ENCODE results near the gene PRPSAP2.
A peak's percentile ranks its signal among the peaks of the same experiment; 100 is the strongest.

The PRPSAP2 gene

GRCh38 chr17:18963126-18964017 is 105.4 kb downstream of the PRPSAP2 start:
- H3K27ac ChIP-seq (replicated peaks; ENCODE audit: low read length) = no peak overlapping the region
- WGBS, 2 donors (ENCODE audit: extremely low coverage in 2 of 2, insufficient read length in 2 of 2, insufficient replicate concordance in 1 of 2) = no CpG with 5 or more reads among the region's 23 CpGs

GRCh38 chr17:18964018-18964351 is 106.1 kb downstream of the PRPSAP2 start:
- H3K9me3 ChIP-seq (replicated peaks in 1 of 2; ENCODE audit: control insufficient read depth in 2 of 2, insufficient read depth in 1 of 2, low read depth in 1 of 2, low read length in 2 of 2) = no peaks in the 10 kb centered on the region
- H2BK12ac ChIP-seq (ENCODE audit: low read length) = peak overlapping the region; percentile 97
- no peak overlapping the region for H2AFZ ChIP-seq (ENCODE audit: low read length)
- H3K4me3 ChIP-seq (ENCODE audit: low read length in 2 of 2) = no peak overlapping the region
- H3K18ac ChIP-seq (ENCODE audit: low read length) = peak overlapping the region; percentile 89
- no peak overlapping the region for H3K23ac ChIP-seq (ENCODE audit: low read depth, low read length, poor library complexity)
- H3K9ac ChIP-seq (ENCODE audit: low read depth, low read length, poor library complexity) = no peak overlapping the region
- DNase-seq (ENCODE audit: low spot score) = no peak
- no CpG with 5 or more reads among the region's 9 CpGs for WGBS, 2 donors (ENCODE audit: extremely low coverage in 2 of 2, insufficient read length in 2 of 2, insufficient replicate concordance in 1 of 2)
- no peak overlapping the region for H4K91ac ChIP-seq (ENCODE audit: low read depth, low read length, poor library complexity)
- H3K4me2 ChIP-seq (ENCODE audit: insufficient read depth, low read length, poor library complexity, severe bottlenecking) = no peak overlapping the region
- H3K4ac ChIP-seq (ENCODE audit: low read length) = peak overlapping the region; percentile 71
- no peak overlapping the region for H3K14ac ChIP-seq (ENCODE audit: low read length)
- peak overlapping the region; percentile 99 for H2AK5ac ChIP-seq (ENCODE audit: low read depth, low read length)
- H2BK5ac ChIP-seq (ENCODE audit: low read length) = peak overlapping the region; percentile 95
- no peaks in the 10 kb centered on the region for H3K36me3 ChIP-seq (replicated peaks in 1 of 2; ENCODE audit: control insufficient read depth in 2 of 2, insufficient read depth in 2 of 2, low read length in 2 of 2)
- H3K27me3 ChIP-seq (ENCODE audit: control insufficient read depth in 3 of 3, insufficient read depth in 3 of 3, low read depth in 1 of 3, low read length in 3 of 3) = no peaks in the 10 kb centered on the region
- H3K27ac ChIP-seq (replicated peaks; ENCODE audit: low read length) = no peak overlapping the region
- peak overlapping the region; percentile 98 for H2BK15ac ChIP-seq (ENCODE audit: low read length)
- no peak overlapping the region for H4K8ac ChIP-seq (ENCODE audit: low read depth, low read length)
- H3K4me1 ChIP-seq (ENCODE audit: control insufficient read depth in 2 of 2, insufficient read depth in 1 of 2, low read depth in 1 of 2, low read length in 2 of 2) = peaks cover 39 to 40% of the 10 kb centered on the region in 2 donors
- peaks cover 3% of the 10 kb centered on the region for H3K79me1 ChIP-seq (ENCODE audit: low read depth, low read length)
- peak overlapping the region; percentile 10 for H2BK120ac ChIP-seq (ENCODE audit: low read depth, low read length)

More at GRCh38 chr17:18963126-18964017, 105.4 kb downstream of the PRPSAP2 start:
- H3K4me1 ChIP-seq (ENCODE audit: control insufficient read depth in 2 of 2, insufficient read depth in 1 of 2, low read depth in 1 of 2, low read length in 2 of 2) = peaks cover 35 to 36% of the 10 kb centered on the region in 2 donors
- no peak for DNase-seq (ENCODE audit: low spot score)
- H4K91ac ChIP-seq (ENCODE audit: low read depth, low read length, poor library complexity) = no peak overlapping the region
- H3K4me2 ChIP-seq (ENCODE audit: insufficient read depth, low read length, poor library complexity, severe bottlenecking) = no peak overlapping the region
- no peaks in the 10 kb centered on the region for H3K9me3 ChIP-seq (replicated peaks in 1 of 2; ENCODE audit: control insufficient read depth in 2 of 2, insufficient read depth in 1 of 2, low read depth in 1 of 2, low read length in 2 of 2)
- H3K36me3 ChIP-seq (replicated peaks in 1 of 2; ENCODE audit: control insufficient read depth in 2 of 2, insufficient read depth in 2 of 2, low read length in 2 of 2) = no peaks in the 10 kb centered on the region
- no peaks in the 10 kb centered on the region for H3K27me3 ChIP-seq (ENCODE audit: control insufficient read depth in 3 of 3, insufficient read depth in 3 of 3, low read depth in 1 of 3, low read length in 3 of 3)
- H3K4ac ChIP-seq (ENCODE audit: low read length) = peak overlapping the region; percentile 1
- H3K79me1 ChIP-seq (ENCODE audit: low read depth, low read length) = no peaks in the 10 kb centered on the region
- H2BK12ac ChIP-seq (ENCODE audit: low read length) = peak overlapping the region; percentile 91
- peak overlapping the region; percentile 89 for H3K18ac ChIP-seq (ENCODE audit: low read length)
- H2AK5ac ChIP-seq (ENCODE audit: low read depth, low read length) = peak overlapping the region; percentile 99
- H3K23ac ChIP-seq (ENCODE audit: low read depth, low read length, poor library complexity) = peak overlapping the region; percentile 50
- H2BK15ac ChIP-seq (ENCODE audit: low read length) = peak overlapping the region; percentile 98
- peak overlapping the region; percentile 10 for H2BK120ac ChIP-seq (ENCODE audit: low read depth, low read length)
- no peak overlapping the region for H2AFZ ChIP-seq (ENCODE audit: low read length)
- peak overlapping the region; percentile 95 for H2BK5ac ChIP-seq (ENCODE audit: low read length)
- H3K14ac ChIP-seq (ENCODE audit: low read length) = peak overlapping the region; percentile 83
- H3K9ac ChIP-seq (ENCODE audit: low read depth, low read length, poor library complexity) = no peak overlapping the region
- no peak overlapping the region for H3K4me3 ChIP-seq (ENCODE audit: low read length in 2 of 2)
- H4K8ac ChIP-seq (ENCODE audit: low read depth, low read length) = no peak overlapping the region

GRCh38 chr17:18964550-18964949 is 106.6 kb downstream of the PRPSAP2 start:
- no CpG with 5 or more reads among the region's 9 CpGs for WGBS, 2 donors (ENCODE audit: extremely low coverage in 2 of 2, insufficient read length in 2 of 2, insufficient replicate concordance in 1 of 2)
- H3K4me1 ChIP-seq (ENCODE audit: control insufficient read depth in 2 of 2, insufficient read depth in 1 of 2, low read depth in 1 of 2, low read length in 2 of 2) = peaks cover 41 to 43% of the 10 kb centered on the region in 2 donors
- no peak overlapping the region for H2BK5ac ChIP-seq (ENCODE audit: low read length)
- H3K79me1 ChIP-seq (ENCODE audit: low read depth, low read length) = peaks cover 3% of the 10 kb centered on the region
- no peak overlapping the region for H3K4me3 ChIP-seq (ENCODE audit: low read length in 2 of 2)
- H2BK120ac ChIP-seq (ENCODE audit: low read depth, low read length) = peak overlapping the region; percentile 10
- no peaks in the 10 kb centered on the region for H3K9me3 ChIP-seq (replicated peaks in 1 of 2; ENCODE audit: control insufficient read depth in 2 of 2, insufficient read depth in 1 of 2, low read depth in 1 of 2, low read length in 2 of 2)
- H4K8ac ChIP-seq (ENCODE audit: low read depth, low read length) = no peak overlapping the region
- no peak overlapping the region for H3K9ac ChIP-seq (ENCODE audit: low read depth, low read length, poor library complexity)
- H3K14ac ChIP-seq (ENCODE audit: low read length) = peak overlapping the region; percentile 47
- no peak overlapping the region for H3K27ac ChIP-seq (replicated peaks; ENCODE audit: low read length)
- no peak overlapping the region for H3K23ac ChIP-seq (ENCODE audit: low read depth, low read length, poor library complexity)
- H2BK15ac ChIP-seq (ENCODE audit: low read length) = peak overlapping the region; percentile 98
- H3K18ac ChIP-seq (ENCODE audit: low read length) = peak overlapping the region; percentile 78
- H3K4ac ChIP-seq (ENCODE audit: low read length) = peak overlapping the region; percentile 71
- H2AFZ ChIP-seq (ENCODE audit: low read length) = no peak overlapping the region
- H2BK12ac ChIP-seq (ENCODE audit: low read length) = peak overlapping the region; percentile 97
- no peaks in the 10 kb centered on the region for H3K36me3 ChIP-seq (replicated peaks in 1 of 2; ENCODE audit: control insufficient read depth in 2 of 2, insufficient read depth in 2 of 2, low read length in 2 of 2)
- H2AK5ac ChIP-seq (ENCODE audit: low read depth, low read length) = peak overlapping the region; percentile 99
- H3K4me2 ChIP-seq (ENCODE audit: insufficient read depth, low read length, poor library complexity, severe bottlenecking) = no peak overlapping the region
- H3K27me3 ChIP-seq (ENCODE audit: control insufficient read depth in 3 of 3, insufficient read depth in 3 of 3, low read depth in 1 of 3, low read length in 3 of 3) = no peaks in the 10 kb centered on the region
- H4K91ac ChIP-seq (ENCODE audit: low read depth, low read length, poor library complexity) = peak overlapping the region; percentile 42
- no peak for DNase-seq (ENCODE audit: low spot score)

GRCh38 chr17:18965530-18966236 is 107.8 kb downstream of the PRPSAP2 start:
- Histone ChIP-seq H3K9ac (ENCODE audit: low read depth, low read length, poor library complexity) (no peak overlapping the region), H2BK120ac (ENCODE audit: low read depth, low read length) (peak overlapping the region; percentile 66), H3K9me3 (replicated peaks in 1 of 2; ENCODE audit: control insufficient read depth in 2 of 2, insufficient read depth in 1 of 2, low read depth in 1 of 2, low read length in 2 of 2) (no peaks in the 10 kb centered on the region), H3K36me3 (replicated peaks in 1 of 2; ENCODE audit: control insufficient read depth in 2 of 2, insufficient read depth in 2 of 2, low read length in 2 of 2) (peaks cover 0 to 3% of the 10 kb centered on the region in 2 donors), H4K8ac (ENCODE audit: low read depth, low read length) (peak overlapping the region; percentile 19), H3K4me3 (ENCODE audit: low read length in 2 of 2) (no peak overlapping the region), H3K4me1 (ENCODE audit: control insufficient read depth in 2 of 2, insufficient read depth in 1 of 2, low read depth in 1 of 2, low read length in 2 of 2) (peaks cover 41 to 43% of the 10 kb centered on the region in 2 donors), H3K4me2 (ENCODE audit: insufficient read depth, low read length, poor library complexity, severe bottlenecking) (no peak overlapping the region), H3K18ac (ENCODE audit: low read length) (peak overlapping the region; percentile 61), H3K14ac (ENCODE audit: low read length) (no peak overlapping the region), H2AFZ (ENCODE audit: low read length) (no peak overlapping the region), H2AK5ac (ENCODE audit: low read depth, low read length) (peak overlapping the region; percentile 98), H2BK5ac (ENCODE audit: low read length) (peak overlapping the region; percentile 31), H2BK15ac (ENCODE audit: low read length) (peak overlapping the region; percentile 32), H3K27me3 (ENCODE audit: control insufficient read depth in 3 of 3, insufficient read depth in 3 of 3, low read depth in 1 of 3, low read length in 3 of 3) (no peaks in the 10 kb centered on the region), H3K4ac (ENCODE audit: low read length) (peak overlapping the region; percentile 77), H3K23ac (ENCODE audit: low read depth, low read length, poor library complexity) (peak overlapping the region; percentile 59), H3K79me1 (ENCODE audit: low read depth, low read length) (peaks cover 3% of the 10 kb centered on the region), H4K91ac (ENCODE audit: low read depth, low read length, poor library complexity) (no peak overlapping the region), H2BK12ac (ENCODE audit: low read length) (peak overlapping the region; percentile 33), H3K27ac (replicated peaks; ENCODE audit: low read length) (no peak overlapping the region)
- DNase-seq (ENCODE audit: low spot score) = no peak
- no CpG with 5 or more reads among the region's 14 CpGs for WGBS, 2 donors (ENCODE audit: extremely low coverage in 2 of 2, insufficient read length in 2 of 2, insufficient replicate concordance in 1 of 2)

All from neuronal stem cell (in vitro differentiated cells).